Neutrophil (primary cell): ENCODE measurements around the gene NFIA.

Experiments
- H3K27ac ChIP-seq: fragments of 200-600 bp; sonication (generic); 2 replicates; pipeline ENCODE4 v1.5.1; 2016; ENCODE audit warnings: mild to moderate bottlenecking, moderate library complexity
- H3K27me3 ChIP-seq: fragments of 200-600 bp; sonication (generic); 2 replicates; pipeline ENCODE4 v1.6.0; 2016; ENCODE audit warnings: mild to moderate bottlenecking
- H3K36me3 ChIP-seq: fragments of 200-600 bp; sonication (generic); 2 replicates; pipeline ENCODE4 v1.5.1; 2017
- H3K4me1 ChIP-seq, 2 experiments: fragments of 200-600 bp in 1 of 2; sonication (generic) in 1 of 2; 1 replicate in 1 of 2; 2 replicates in 1 of 2; pipeline versions ENCODE4 v1.5.1 to v1.6.1; 2013 to 2016; ENCODE audit warnings: low read depth in 1 of 2, low read length in 1 of 2, mild to moderate bottlenecking in 1 of 2, moderate library complexity in 1 of 2; ENCODE audit not compliant: control insufficient read depth in 1 of 2, insufficient read depth in 1 of 2
- H3K4me3 ChIP-seq, 2 experiments: fragments of 200-600 bp in 1 of 2; sonication (generic) in 1 of 2; 1 replicate in 1 of 2; 2 replicates in 1 of 2; pipeline ENCODE4 v1.5.1; 2013 to 2016; ENCODE audit warnings: low read depth in 1 of 2, low read length in 1 of 2, mild to moderate bottlenecking in 1 of 2, moderate library complexity in 1 of 2
- H3K9me3 ChIP-seq: fragments of 200-600 bp; sonication (generic); 2 replicates; pipeline ENCODE4 v1.5.1; 2016
- CTCF ChIP-seq: fragments of 200-600 bp; sonication (generic); IDR thresholded peaks from 2 replicates; pipeline ENCODE4 v1.5.1; 2016; ENCODE audit warnings: antibody characterized with exemption

Gene NFIA

GRCh38 chr1:61149010-61149860 lies 66.9 kb downstream of the NFIA start:
- H3K27ac ChIP-seq, result no peak overlapping the region
- no peak for TF ChIP-seq CTCF
- no peaks in the 10 kb centered on the region for H3K4me1 ChIP-seq
- no peaks in the 10 kb centered on the region for H3K9me3 ChIP-seq
- no peaks in the 10 kb centered on the region for H3K36me3 ChIP-seq
- no peaks in the 10 kb centered on the region for H3K27me3 ChIP-seq
- H3K4me3 ChIP-seq, result no peak overlapping the region

GRCh38 chr1:61151565-61151964 lies 69.2 kb downstream of the NFIA start:
- Histone ChIP-seq H3K27me3 (no peaks in the 10 kb centered on the region), H3K36me3 (no peaks in the 10 kb centered on the region), H3K9me3 (no peaks in the 10 kb centered on the region), H3K4me1 (no peaks in the 10 kb centered on the region), H3K27ac (no peak overlapping the region), H3K4me3 (no peak overlapping the region)
- no peak for TF ChIP-seq CTCF

GRCh38 chr1:61152066-61152465 lies 69.7 kb downstream of the NFIA start:
- no peak for TF ChIP-seq CTCF
- no peaks in the 10 kb centered on the region for H3K4me1 ChIP-seq

GRCh38 chr1:61152469-61153105 lies 70.2 kb downstream of the NFIA start:
- H3K27ac ChIP-seq, result no peak overlapping the region
- no peaks in the 10 kb centered on the region for H3K9me3 ChIP-seq
- no peak for TF ChIP-seq CTCF
- H3K36me3 ChIP-seq, result no peaks in the 10 kb centered on the region
- no peaks in the 10 kb centered on the region for H3K4me1 ChIP-seq
- no peak overlapping the region for H3K4me3 ChIP-seq
- no peaks in the 10 kb centered on the region for H3K27me3 ChIP-seq

More at GRCh38 chr1:61152066-61152465, 69.7 kb downstream of the NFIA start:
- no peak overlapping the region for H3K4me3 ChIP-seq
- H3K9me3 ChIP-seq, result no peaks in the 10 kb centered on the region
- no peak overlapping the region for H3K27ac ChIP-seq
- no peaks in the 10 kb centered on the region for H3K27me3 ChIP-seq
- no peaks in the 10 kb centered on the region for H3K36me3 ChIP-seq

- H3K27me3 ChIP-seq, result no peaks in the 10 kb centered on the region
- no peaks in the 10 kb centered on the region for H3K9me3 ChIP-seq
- H3K4me1 ChIP-seq, result peaks cover 0 to 4% of the 10 kb centered on the region in 2 experiments
- H3K4me3 ChIP-seq, result no peak overlapping the region
- no peak overlapping the region for H3K27ac ChIP-seq
- TF ChIP-seq CTCF, result no peak
- H3K36me3 ChIP-seq, result no peaks in the 10 kb centered on the region
Observed at GRCh38 chr1:61156576-61157467, 74.5 kb downstream of the NFIA start.
